Endothelial cell of umbilical vein (primary cell): Measurements from ENCODE around the gene TEX28. TPM values are rescaled to one million over a fixed set of nuclear protein-coding genes. Genes with fewer than 3 reads are reported as not detected.

Source experiments
- BruUV-seq: library from RNA; stranded (reverse); fragments of 400-500 nt; replicated peaks from 2 replicates; lab custom pipeline; 2021; lab: Mats Ljungman, UMichigan
- CTCF ChIA-PET: fragments of 300-600, 350-600 bp; sonication (Branson Sonifier 250); formaldehyde crosslinking; loops from one replicate; lab custom pipeline; 2021; ENCODE audit warnings: antibody characterized with exemption, inconsistent platforms; lab: Charles Lee
- POLR2A ChIA-PET: fragments of 300-600, 350-600 bp; sonication (Branson Sonifier 250); formaldehyde crosslinking; loops from one replicate; lab custom pipeline; 2021; ENCODE audit warnings: antibody characterized with exemption, inconsistent platforms; lab: Charles Lee
- DNase-seq: peaks from one replicate; pipeline ENCODE4 v3.0.0-alpha.2; 2011; ENCODE audit warnings: low read depth, low spot score
- FAIRE-seq: peaks from 2 replicates; lab custom pipeline; 2011; peaks lifted over from hg19 to GRCh38; lab: Jason Lieb, UNC
- H2AFZ ChIP-seq: 2 replicates; pipeline ENCODE4 v1.6.0; 2012; ENCODE audit warnings: low read depth, low read length, control low read depth, inconsistent platforms
- H3K27ac ChIP-seq: 2 replicates; pipeline ENCODE4 v1.5.1; 2011; ENCODE audit warnings: low read depth, mild to moderate bottlenecking, control low read depth, low read length, moderate library complexity; ENCODE audit not compliant: insufficient read depth
- H3K27me3 ChIP-seq, 2 experiments: 2 replicates each; pipeline versions ENCODE4 v1.6.0 to v1.6.1; 2011; ENCODE audit warnings: low read length in 2 of 2, mixed read lengths in 1 of 2; ENCODE audit not compliant: control insufficient read depth in 2 of 2, insufficient read depth in 2 of 2
- H3K36me3 ChIP-seq, 2 experiments: 2 replicates in 1 of 2; 3 replicates in 1 of 2; pipeline ENCODE4 v1.5.1; 2011; ENCODE audit warnings: low read length in 2 of 2, mild to moderate bottlenecking in 1 of 2, moderate library complexity in 1 of 2; ENCODE audit not compliant: control insufficient read depth in 2 of 2, insufficient read depth in 2 of 2; ENCODE audit errors: extremely low read depth in 1 of 2
- H3K4me1 ChIP-seq: 3 replicates; pipeline ENCODE4 v1.5.1; 2011; ENCODE audit warnings: mild to moderate bottlenecking, low read length; ENCODE audit not compliant: control insufficient read depth, insufficient read depth; ENCODE audit errors: extremely low read depth
- H3K4me2 ChIP-seq: 2 replicates; pipeline ENCODE4 v1.6.1; 2011; ENCODE audit warnings: low read length, control low read depth, mixed read lengths; ENCODE audit not compliant: insufficient read depth
- H3K4me3 ChIP-seq, 3 experiments: fragments of 200-600 bp in 1 of 3; sonication (generic), shearing (Covaris generic) in 1 of 3; replicated peaks in 1 of 3; 2 replicates each; pipeline ENCODE4 v1.5.1; 2011 to 2016; ENCODE audit warnings: control low read depth in 3 of 3, low read length in 3 of 3, mild to moderate bottlenecking in 2 of 3, inconsistent platforms in 1 of 3, low read depth in 1 of 3, moderate library complexity in 1 of 3; ENCODE audit not compliant: insufficient read depth in 1 of 3
- H3K79me2 ChIP-seq: 2 replicates; pipeline ENCODE4 v1.6.0; 2012; ENCODE audit warnings: low read length, inconsistent platforms; ENCODE audit not compliant: control insufficient read depth, insufficient read depth
- H3K9ac ChIP-seq: replicated peaks from 2 replicates; pipeline ENCODE3; 2011; ENCODE audit warnings: low read length, control low read depth; ENCODE audit not compliant: insufficient read depth; ENCODE audit errors: extremely low read depth
- H3K9me1 ChIP-seq: replicated peaks from 3 replicates; pipeline ENCODE4 v1.6.0; 2011; ENCODE audit warnings: mild to moderate bottlenecking, low read length; ENCODE audit not compliant: control insufficient read depth, insufficient read depth; ENCODE audit errors: extremely low read depth
- H3K9me3 ChIP-seq: replicated peaks from 2 replicates; pipeline ENCODE4 v1.5.1; 2012; ENCODE audit warnings: low read length, inconsistent platforms; ENCODE audit not compliant: control insufficient read depth, insufficient read depth
- H4K20me1 ChIP-seq: replicated peaks from 2 replicates; pipeline ENCODE3; 2011; ENCODE audit warnings: mild to moderate bottlenecking, low read length; ENCODE audit not compliant: control insufficient read depth, insufficient read depth; ENCODE audit errors: extremely low read depth
- EZH2 ChIP-seq: IDR thresholded peaks from 2 replicates; pipeline ENCODE4 v1.6.1; 2012; ENCODE audit warnings: borderline replicate concordance, low read depth, mild to moderate bottlenecking, moderate library complexity, low read length, inconsistent platforms; ENCODE audit not compliant: severe bottlenecking
- FOS ChIP-seq: IDR thresholded peaks from 2 replicates; pipeline ENCODE4 v1.6.1; 2011; ENCODE audit warnings: mild to moderate bottlenecking, low read length, moderate library complexity, borderline replicate concordance; ENCODE audit not compliant: insufficient read depth
- GATA2 ChIP-seq: IDR thresholded peaks from 2 replicates; pipeline ENCODE4 v1.7.0; 2011; ENCODE audit warnings: low read depth, mild to moderate bottlenecking, moderate library complexity, mixed read lengths, low read length; ENCODE audit not compliant: insufficient read length, insufficient read depth
- JUN ChIP-seq: IDR thresholded peaks from 2 replicates; pipeline ENCODE4 v1.6.1; 2011; ENCODE audit warnings: borderline replicate concordance, low read depth; ENCODE audit not compliant: insufficient read length, insufficient read depth
- MYC ChIP-seq: IDR thresholded peaks from one replicate; pipeline ENCODE4 v1.6.1; 2011; ENCODE audit warnings: mild to moderate bottlenecking, low read depth, low read length
- POLR2A ChIP-seq: IDR thresholded peaks from 2 replicates; pipeline ENCODE4 v1.6.1; 2012; ENCODE audit warnings: low read depth, mild to moderate bottlenecking, control low read depth, low read length
- POLR2AphosphoS5 ChIP-seq: IDR thresholded peaks from 2 replicates; pipeline ENCODE4 v1.6.1; 2012; ENCODE audit warnings: low read depth, mild to moderate bottlenecking, control low read depth, low read length, moderate library complexity; ENCODE audit not compliant: insufficient read depth
- dilution Hi-C: fragments of 300-500 bp; cut with MboI; formaldehyde crosslinking; loops from one replicate; pipeline ENCODE4 v1.15.0; 2019; ENCODE audit warnings: low sequenced_read_pairs; ENCODE audit not compliant: extremely low pct_ligation_motif_present
- intact Hi-C: fragments of 100-400 bp; cut with micrococcal nuclease; formaldehyde crosslinking; loops from one replicate; pipeline ENCODE4 v1.10.0; 2022
- polyA plus RNA-seq, 4 experiments: library from polyadenylated mRNA; depleted of rRNA in 3 of 4; stranded (reverse) in 3 of 4; unstranded in 1 of 4; fragments of >200 nt; gene quantifications; 2 replicates each; pipeline versions ENCODE4 v1.2.1 to v1.2.3, GENCODE V29; 2011 to 2012; ENCODE audit warnings: missing spikeins in 1 of 4
- total RNA-seq: library from RNA; stranded (reverse); gene quantifications from 2 replicates; pipeline ENCODE4 v1.2.3, GENCODE V29; 2021
- TF ChIP-seq, protein P1 (sequence below): IDR thresholded peaks from 2 replicates; pipeline ENCODE4 v1.6.1; 2011; ENCODE audit not compliant: insufficient read depth, insufficient read length
- TF ChIP-seq, protein P2 (sequence below), 2 donors: IDR thresholded peaks; 1 replicate in 1 of 2; 2 replicates in 1 of 2; pipeline ENCODE4 v1.5.1; 2011; ENCODE audit warnings: low read length in 2 of 2, mild to moderate bottlenecking in 2 of 2, moderate library complexity in 2 of 2, control low read depth in 1 of 2, inconsistent platforms in 1 of 2, low read depth in 1 of 2; ENCODE audit not compliant: insufficient read depth in 1 of 2; ENCODE audit errors: extremely low read depth in 1 of 2

The TEX28 gene
- total and polyA plus RNA-seq, 2 donors (not counting 3 experiments of a cell fraction or from before 2014, with no cell fraction given) = not detected

DNA sequence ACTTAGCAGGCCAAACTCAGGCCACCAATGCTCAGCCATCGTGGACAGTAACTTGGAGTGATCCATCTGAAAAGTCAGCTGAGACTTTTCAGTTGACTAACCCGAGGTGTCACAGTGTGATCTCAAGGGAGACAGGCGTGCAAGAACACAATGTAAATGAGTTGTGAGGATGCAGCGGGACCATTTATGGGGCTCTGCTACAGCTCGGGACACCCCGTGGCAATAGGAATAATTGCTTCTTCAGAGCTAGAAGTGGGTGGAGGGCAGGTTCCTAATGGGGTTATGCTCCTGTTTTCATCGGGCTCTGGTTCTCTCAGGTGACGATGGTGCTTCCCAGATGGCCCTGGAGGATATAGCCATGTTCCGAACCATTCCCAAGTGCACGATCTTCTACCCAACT lies 28.0 kb upstream of the TEX28 start:
- Histone ChIP-seq H3K4me1 (peaks cover 18% of the 10 kb centered on the region), H3K4me2 (no peak overlapping the region), H3K9me3 (no peaks in the 10 kb centered on the region), H3K27me3 (no peaks in the 10 kb centered on the region), H3K27ac (no peak overlapping the region), H4K20me1 (no peaks in the 10 kb centered on the region), H3K36me3 (no peaks in the 10 kb centered on the region), H3K4me3 (no peak overlapping the region), H3K9ac (no peak overlapping the region), H2AFZ (no peak overlapping the region), H3K79me2 (no peaks in the 10 kb centered on the region), H3K9me1 (no peaks in the 10 kb centered on the region)
- dilution Hi-C loops (no loop called here), intact Hi-C loops (no loop called here)
- TF ChIP-seq JUN = no peak
- no peak for TF ChIP-seq MYC
- TF ChIP-seq, protein P1, sequence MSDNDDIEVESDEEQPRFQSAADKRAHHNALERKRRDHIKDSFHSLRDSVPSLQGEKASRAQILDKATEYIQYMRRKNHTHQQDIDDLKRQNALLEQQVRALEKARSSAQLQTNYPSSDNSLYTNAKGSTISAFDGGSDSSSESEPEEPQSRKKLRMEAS = no peak
- no peak for TF ChIP-seq POLR2AphosphoS5
- TF ChIP-seq, protein P2, sequence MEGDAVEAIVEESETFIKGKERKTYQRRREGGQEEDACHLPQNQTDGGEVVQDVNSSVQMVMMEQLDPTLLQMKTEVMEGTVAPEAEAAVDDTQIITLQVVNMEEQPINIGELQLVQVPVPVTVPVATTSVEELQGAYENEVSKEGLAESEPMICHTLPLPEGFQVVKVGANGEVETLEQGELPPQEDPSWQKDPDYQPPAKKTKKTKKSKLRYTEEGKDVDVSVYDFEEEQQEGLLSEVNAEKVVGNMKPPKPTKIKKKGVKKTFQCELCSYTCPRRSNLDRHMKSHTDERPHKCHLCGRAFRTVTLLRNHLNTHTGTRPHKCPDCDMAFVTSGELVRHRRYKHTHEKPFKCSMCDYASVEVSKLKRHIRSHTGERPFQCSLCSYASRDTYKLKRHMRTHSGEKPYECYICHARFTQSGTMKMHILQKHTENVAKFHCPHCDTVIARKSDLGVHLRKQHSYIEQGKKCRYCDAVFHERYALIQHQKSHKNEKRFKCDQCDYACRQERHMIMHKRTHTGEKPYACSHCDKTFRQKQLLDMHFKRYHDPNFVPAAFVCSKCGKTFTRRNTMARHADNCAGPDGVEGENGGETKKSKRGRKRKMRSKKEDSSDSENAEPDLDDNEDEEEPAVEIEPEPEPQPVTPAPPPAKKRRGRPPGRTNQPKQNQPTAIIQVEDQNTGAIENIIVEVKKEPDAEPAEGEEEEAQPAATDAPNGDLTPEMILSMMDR (IDR thresholded peaks at IDR 0.05; ENCODE audit: extremely low read depth in 1 of 2, insufficient read depth in 1 of 2, low read depth in 1 of 2, low read length in 2 of 2) = no peak
- no peak for TF ChIP-seq FOS
- no peak for TF ChIP-seq EZH2
- no peak for TF ChIP-seq POLR2A
- no peak for TF ChIP-seq GATA2
- no peak for DNase-seq
- no peak for FAIRE-seq
- ChIA-PET POLR2A (no interaction called here), CTCF (no interaction called here)
- BruUV-seq = no TSS peak
